Occipital lobe (tissue), 2 donors: Measurements from ENCODE around the gene CTNNA3. TPM values are rescaled to one million over a fixed set of nuclear protein-coding genes. Genes with fewer than 3 reads are reported as not detected.
"Not testable (repeated sequence)": the region's sequence is repeated elsewhere in the genome, so short reads cannot be mapped to it uniquely, and the experiment has no call there.

Source experiments
- DNase-seq: peaks from one replicate; lab custom pipeline; 2025; lab: John Stamatoyannopoulos, UW
- total RNA-seq: library from RNA; depleted of rRNA; stranded (reverse); fragments of >200 nt; gene quantifications from one replicate; pipeline ENCODE4 v1.2.3, GENCODE V29; 2014

Gene CTNNA3
- total RNA-seq, 1 donor from 2014 or later, result 1.7 TPM

- DNase-seq, result no peak
Measured at GRCh38 chr10:67603701-67604100, 92.3 kb downstream of the CTNNA3 start.

- no peak for DNase-seq
Measured at GRCh38 chr10:67603086-67603485, 92.9 kb downstream of the CTNNA3 start.

GRCh38 chr10:67602268-67602950 is 93.6 kb downstream of the CTNNA3 start:
- DNase-seq, result no peak

DNA sequence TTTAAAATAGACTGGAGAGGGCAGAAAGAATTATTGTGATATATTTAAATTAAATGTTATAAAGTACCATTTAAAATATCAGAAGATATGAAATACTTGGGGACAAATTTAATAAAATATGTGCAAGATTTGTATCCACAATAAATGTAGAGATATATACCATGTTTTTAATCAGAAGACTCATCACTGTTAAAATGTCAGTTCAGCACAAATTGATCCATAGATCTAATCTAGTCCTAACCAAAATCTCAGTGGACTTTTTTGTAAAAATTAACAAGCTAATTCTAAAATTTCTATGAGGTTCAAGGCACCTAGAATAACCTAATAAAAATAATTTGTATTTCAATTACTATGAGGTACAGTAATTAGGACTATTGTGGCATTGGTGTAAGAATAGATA is 96.4 kb downstream of the CTNNA3 start:
- no peak for DNase-seq

- no peak for DNase-seq
Measured at GRCh38 chr10:67596641-67597040, 99.4 kb downstream of the CTNNA3 start.

DNA sequence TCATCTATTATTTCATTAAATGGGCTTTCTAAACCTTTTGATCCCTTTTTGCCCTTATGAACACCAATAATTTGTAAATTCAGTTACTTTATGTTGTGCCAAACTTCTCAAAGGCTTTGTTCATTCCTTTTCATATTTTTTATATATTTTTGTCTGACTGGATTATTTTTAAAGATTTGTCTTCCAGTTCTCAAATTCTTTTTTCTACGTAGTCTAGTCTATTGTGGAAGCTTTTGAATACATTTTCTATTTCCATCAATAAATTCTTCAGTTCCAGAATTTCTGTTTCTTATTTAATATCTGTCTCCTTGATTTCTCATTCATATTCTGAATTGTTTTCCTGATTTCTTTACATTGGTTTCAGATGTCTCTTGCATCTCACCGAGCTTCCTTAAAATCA is 108.2 kb downstream of the CTNNA3 start:
- DNase-seq, result no peak

DNA sequence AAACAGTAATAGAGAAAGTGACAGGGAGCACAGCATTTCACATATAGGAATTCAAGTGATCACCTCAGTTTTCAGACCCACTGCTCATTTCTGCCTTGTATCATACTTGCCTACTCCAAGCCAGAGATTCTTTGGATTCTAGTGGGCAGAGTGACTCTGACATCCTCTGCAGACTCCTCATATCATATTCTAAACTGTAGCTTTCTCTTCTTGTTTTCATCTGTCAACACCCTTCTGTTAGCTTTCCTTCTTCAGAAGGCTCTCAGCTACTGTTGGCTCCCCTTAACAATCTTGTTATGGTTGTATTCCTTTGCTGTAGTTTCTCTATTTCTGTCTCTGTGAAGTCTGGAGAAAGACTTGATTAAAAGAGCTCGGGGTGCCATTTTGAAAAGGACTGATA is 120.5 kb downstream of the CTNNA3 start:
- DNase-seq, result no peak

GRCh38 chr10:67573484-67573883 is 122.5 kb downstream of the CTNNA3 start:
- no peak for DNase-seq

- no peak for DNase-seq
Measured at GRCh38 chr10:67571503-67571902, 124.5 kb downstream of the CTNNA3 start.

DNA sequence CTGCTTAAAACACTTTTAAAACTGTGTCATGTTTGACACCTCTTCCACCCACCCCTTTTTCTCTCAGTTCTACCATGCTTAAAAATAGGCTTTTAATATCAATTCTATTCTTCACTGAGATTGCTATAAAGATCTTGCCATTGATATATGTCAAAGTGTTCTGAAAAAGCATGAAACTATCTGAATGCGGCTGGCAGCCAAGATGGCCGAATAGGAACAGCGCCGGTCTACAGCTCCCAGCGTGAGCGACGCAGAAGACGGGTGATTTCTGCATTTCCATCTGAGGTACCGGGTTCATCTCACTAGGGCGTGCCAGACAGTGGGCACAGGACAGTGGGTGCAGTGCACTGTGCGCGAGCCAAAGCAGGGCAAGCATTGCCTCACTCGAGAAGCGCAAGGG is 137.7 kb downstream of the CTNNA3 start:
- DNase-seq, result not testable (repeated sequence)

DNA sequence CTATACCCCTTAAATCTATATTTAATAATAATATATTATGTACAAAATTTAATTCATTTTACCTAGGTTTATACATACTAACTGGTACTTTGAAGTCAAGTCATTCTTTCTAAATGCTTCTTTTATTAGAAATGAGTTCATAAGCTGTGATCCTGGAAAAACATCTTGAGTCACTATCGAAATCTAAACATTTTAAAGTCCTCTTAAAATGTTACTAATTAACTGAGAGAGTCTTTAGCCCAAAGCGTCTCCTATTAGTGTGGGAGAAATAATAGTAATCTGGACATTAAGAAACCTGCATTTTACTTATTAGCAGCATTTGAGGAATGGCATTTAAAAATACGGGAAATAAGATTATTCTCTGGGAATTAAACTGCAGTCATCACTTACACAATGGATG is 142.7 kb downstream of the CTNNA3 start:
- no peak for DNase-seq

DNA sequence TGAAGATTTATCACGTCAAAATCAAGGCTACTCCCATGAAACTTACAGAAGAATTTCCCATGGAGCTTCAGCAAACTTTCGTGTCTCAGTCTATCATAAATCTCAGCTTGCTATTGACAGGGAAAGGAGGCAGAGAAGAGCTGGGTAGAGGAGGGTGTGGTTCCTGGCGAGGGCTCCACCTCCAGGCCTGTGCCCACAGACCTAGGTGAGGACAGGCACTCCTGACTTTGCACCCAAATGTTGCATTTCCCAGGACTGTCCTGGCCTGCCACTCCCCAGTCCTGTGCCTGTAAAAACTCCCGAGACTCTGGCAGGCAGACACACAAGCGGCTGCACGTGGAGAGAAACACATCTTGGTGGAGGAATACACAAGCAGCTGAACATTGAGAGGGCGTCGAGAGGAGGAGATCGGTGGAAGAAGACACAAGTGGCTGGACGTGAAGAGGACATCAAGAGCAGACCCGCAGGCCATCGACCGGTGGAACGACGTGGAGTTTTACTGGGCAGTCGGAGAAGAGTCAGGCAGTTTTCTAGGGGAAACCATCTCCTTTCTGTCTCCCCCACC is 145.1 kb downstream of the CTNNA3 start:
- DNase-seq, result no peak

- no peak for DNase-seq
Measured at GRCh38 chr10:67550046-67550445, 145.9 kb downstream of the CTNNA3 start.

DNA sequence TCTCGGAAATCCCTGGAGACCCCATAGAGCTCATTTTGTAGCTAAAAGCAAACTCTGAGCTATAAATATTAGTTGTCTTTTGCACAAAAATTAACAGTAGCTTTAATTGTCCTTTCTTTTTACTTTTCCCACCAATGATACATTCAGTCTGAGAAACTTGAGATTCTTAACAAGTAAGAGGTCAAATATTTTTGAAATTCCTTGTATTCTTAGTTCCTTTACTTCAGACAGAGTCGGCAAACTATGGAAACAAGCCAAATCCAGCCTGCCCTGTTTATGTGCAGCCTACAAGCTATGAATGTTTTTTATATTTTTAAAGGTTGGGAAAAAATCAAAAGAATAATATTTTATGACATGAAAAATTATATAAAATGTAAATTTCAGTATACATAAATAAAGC is 146.6 kb downstream of the CTNNA3 start:
- DNase-seq, result no peak

DNA sequence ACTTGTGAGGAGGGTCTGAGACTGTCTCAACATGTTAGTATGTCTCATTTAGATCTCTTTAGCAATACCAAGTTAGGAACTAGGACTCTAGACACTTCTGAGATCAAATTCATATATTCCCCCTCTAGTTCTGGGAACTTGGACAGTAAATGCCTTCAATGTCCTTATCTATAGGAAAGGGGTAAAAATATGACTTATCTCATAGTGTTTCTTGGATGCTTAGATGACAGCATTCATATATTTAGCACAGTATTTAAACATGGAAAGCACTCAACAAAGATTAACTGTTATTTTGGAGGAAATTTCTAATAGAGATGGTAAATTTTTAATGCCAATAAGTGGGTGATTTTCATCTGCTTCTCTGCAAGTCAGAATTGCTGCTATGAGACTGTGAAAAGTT is 154.6 kb downstream of the CTNNA3 start:
- DNase-seq, result no peak

DNA sequence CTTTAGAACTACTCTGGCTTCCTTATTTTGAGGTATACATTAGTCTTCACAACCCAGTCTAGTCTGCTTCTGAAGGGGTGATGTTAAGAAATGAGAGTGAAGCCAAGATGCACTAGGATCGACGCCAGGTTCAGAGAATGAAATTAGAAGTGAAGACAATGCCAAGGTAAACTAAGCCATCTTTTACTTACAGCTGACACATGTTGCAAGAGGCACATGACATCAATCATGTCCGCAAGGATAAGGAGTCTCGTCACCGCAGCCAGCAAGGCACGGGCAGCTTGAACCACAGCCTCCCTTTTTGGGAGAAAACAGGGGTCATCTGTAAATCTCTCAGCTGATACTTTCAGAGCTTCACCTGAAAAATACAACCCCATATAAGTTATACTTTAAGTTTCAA is 156.7 kb downstream of the CTNNA3 start:
- DNase-seq, result no peak

- no peak for DNase-seq
Measured at GRCh38 chr10:67537906-67538305, 158.1 kb downstream of the CTNNA3 start.

- no peak for DNase-seq
Measured at GRCh38 chr10:67533376-67533775, 162.6 kb downstream of the CTNNA3 start.

GRCh38 chr10:67530990-67531389 is 165.0 kb downstream of the CTNNA3 start:
- DNase-seq, result not testable (repeated sequence)

DNA sequence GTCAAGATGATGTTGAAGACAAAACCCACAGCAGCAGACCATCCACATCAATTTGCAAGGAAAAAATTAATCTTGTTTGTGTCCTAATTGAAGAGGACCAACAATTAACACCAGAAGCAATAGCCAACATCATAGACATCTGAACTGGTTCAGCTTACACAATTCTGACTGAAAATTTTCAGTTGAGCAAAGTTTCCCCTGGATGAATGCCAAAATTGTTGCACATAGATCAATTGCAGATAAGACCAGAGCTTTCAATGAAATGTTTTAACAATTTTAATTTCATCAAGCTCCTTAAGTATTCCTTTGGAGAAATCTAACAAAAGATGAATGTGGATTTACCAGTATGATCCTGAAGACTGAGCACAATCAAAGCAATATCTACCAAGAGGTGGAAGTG is 168.6 kb downstream of the CTNNA3 start:
- DNase-seq, result no peak

GRCh38 chr10:67521546-67521945 is 174.4 kb downstream of the CTNNA3 start:
- no peak for DNase-seq

GRCh38 chr10:67520924-67521520 is 175.0 kb downstream of the CTNNA3 start:
- DNase-seq, result peak; percentile 15

- DNase-seq, result no peak
Measured at GRCh38 chr10:67519434-67519833, 176.6 kb downstream of the CTNNA3 start.
